Activated CD4-positive, CD25-positive, alpha-beta regulatory T cell treated with anti-CD3 and anti-CD28 coated beads, Interleukin-2, amount 50 U/mL, for 16 hours (primary cell): ENCODE results near the gene SLC16A7.

ENCODE experiments used
- DNase-seq: peaks from one replicate; pipeline ENCODE4 v3.0.0-alpha.2; 2020; ENCODE audit warnings: low read depth, low spot score

SLC16A7 gene

GRCh38 chr12:59665701-59666100 is 69.9 kb downstream of the SLC16A7 start:
- no peak for DNase-seq

DNA sequence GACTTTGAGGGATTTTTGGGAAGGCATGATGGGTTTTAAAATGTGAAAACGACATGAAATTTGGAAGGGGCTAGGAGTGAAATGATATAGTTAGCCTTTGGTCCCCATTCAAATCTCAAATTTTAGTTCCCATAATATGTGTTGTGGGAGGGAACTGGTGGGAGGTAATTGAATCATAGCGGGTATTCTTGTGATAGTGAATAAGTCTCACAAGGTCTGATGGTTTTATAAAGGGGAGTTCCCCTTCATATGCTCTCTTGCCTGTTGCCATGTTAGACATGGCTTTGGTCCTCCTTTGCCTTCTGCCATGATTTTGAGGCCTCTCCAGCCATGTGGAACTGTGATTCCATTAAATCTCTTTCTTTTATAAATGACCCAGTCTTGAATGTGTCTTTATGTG is 72.8 kb downstream of the SLC16A7 start:
- no peak for DNase-seq

DNA sequence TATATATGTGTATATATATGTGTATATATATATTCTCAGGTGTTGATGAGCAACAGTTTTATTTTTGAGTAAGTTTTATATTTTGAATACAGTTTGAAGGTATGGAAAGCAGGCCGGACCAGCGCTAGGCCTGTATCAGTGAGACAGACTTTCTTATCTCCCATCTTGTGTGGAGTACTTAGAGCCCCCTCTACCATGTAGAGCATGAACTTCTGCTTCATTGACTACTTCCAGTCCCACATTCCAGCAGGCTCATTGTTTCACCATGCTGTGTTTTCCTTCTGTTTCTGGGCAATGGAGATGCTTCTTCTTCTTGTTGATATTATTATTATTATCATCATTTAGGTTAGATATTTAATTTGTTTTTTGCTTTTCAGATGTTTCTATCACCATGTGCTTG is 76.4 kb downstream of the SLC16A7 start:
- DNase-seq: no peak

- DNase-seq: no peak
Observed at GRCh38 chr12:59675461-59675860, 79.6 kb downstream of the SLC16A7 start.

DNA sequence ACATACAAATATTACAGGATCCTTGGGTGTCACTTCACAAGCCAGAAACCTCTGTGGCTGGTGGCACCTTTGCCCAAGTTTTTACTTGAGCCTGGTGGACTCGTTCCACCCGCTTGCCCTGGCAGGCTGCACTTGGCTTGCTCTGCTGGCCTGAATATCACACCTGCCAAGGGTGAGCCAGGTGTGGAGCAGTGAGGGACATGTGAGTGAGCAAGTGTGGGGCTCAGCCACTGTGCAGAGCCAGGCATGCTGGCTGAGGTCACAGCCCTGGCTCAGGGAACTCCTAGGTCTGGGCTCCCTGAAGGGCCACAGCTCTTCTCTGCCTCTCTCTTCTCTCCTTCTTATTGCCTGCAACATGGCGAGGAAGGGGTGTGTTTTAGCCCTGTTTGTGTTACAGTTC is 82.0 kb downstream of the SLC16A7 start:
- no peak for DNase-seq

DNA sequence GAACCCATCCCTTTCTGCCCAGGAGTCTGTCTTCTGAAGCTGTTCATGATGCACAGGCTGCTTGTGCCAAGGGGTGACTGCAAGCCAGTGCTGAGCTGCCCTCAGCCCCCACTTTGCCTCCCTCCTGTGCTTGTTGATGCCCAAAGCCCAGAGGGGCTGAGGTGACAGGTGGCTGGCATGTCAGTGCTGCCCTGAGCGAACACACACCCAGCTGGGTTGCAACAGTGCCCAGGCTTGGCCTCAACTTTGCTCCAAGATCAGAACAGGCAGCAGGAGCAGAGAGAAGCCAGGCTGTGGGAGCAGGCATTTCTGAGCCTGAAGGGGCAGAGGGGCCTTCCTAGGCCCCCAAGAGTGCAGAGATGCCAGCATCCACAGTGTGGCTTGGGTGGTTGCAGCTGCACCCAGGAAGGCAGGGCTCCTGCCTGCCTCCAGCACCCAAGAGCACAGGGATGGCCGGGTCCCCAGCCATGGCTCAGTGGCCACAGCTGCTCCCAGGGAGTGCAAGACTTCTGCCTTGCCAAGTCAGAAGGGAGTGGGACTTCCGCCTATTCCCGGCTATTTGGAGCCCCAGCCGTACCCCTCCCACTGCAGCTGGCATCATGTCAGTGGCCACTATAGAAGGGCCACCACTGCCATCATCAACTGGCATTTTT is 83.1 kb downstream of the SLC16A7 start:
- no peak for DNase-seq

DNA sequence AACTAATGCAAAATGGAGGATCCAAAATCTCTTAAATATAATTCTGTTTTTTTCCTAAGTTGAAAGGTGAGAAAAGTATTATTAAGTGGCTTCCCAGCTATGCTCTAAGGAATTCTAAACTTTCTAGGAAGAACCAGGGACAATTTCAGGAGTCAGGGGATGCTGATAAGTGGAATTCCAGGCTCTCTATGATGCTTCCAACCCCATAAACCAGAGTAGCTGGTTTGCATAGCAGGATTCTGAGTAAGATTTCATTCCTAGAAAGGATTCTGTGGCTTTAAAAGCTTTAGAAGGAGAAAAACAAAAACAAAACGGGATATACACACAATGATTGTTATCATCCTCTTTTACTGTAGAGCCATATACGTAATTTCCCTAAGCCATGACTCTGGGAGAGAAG is 93.9 kb downstream of the SLC16A7 start:
- DNase-seq: no peak

DNA sequence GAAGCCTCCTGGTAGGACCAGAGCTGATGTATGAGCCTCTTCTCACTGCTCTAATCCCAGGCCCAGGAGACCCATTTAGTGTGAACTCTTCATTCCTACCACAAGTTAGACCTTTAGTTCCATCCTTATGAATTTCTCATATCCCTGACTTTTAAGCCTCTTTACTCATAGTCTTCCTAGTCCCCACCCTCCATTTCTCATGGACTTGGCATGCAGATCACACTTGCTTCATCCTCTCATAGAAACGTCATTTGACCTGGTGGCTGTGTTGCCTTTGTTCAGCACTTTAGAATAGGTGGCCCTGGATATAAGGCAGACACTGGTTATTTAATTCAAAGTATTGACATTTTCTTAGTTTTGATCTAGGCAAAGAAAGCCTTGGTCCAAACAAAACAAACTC is 99.5 kb downstream of the SLC16A7 start:
- no peak for DNase-seq

DNA sequence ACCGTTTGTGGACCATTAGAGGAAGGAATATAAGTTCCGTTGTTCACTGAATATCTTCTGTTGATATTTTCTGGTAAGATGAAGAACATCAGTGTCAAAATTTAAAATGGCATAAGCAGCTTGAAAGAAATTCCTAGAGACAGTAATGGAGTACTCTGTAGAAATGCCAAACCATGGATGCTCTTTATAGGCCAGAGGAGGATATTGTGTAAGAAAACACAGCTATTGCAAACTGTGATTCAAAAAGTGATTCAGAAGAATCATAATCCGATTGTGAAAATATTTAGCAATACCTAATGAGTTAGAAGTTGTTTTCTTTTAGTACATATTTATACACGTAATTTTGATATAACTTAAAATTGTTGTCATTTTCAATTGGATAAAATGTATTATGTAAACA is 102.8 kb downstream of the SLC16A7 start:
- DNase-seq: no peak

DNA sequence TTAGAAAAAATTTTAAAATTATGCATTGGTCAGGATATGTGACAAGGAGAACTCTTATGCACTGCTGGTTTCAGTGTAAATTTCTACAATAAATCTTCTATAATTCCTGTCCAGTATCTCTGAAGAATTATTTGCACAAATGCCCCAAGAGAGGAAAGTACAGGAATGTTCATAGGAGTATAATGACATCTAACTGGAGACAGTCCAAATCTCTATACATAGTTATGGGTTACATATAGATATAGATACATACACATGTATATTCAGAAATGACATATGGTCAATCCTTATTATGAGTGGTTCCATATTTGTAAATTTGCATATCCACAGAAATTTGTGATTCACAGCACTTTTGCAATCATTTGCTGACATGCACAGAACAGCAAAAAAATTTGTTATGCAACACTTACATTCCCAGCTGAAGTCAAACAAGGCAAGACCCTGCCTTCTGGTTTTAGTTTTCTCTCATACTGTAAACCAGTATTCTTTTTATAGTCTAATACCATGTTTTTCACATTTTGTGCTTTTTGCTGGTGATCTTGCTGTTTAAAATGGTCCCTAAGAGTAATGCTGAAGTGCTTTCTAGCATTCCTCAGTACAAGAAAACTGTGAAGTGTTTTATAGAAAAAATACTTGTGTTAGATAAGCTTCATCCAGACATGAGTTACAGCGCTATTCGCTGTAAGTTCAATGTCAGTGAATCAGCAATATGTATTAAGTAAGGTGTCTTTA is 103.8 kb downstream of the SLC16A7 start:
- no peak for DNase-seq

DNA sequence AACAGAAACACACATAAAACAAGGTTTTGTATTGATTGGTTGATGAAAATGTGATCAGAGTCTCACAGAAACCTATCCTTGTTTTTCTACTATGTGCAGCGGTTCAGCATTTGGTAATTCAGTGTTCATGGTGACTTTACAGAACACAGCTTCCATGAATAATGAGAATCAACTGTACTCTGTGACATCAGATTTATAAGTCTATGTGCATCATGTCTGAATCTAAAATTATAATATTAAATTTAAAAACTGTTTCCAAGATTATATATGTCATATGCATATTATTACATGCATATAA is 104.3 kb downstream of the SLC16A7 start:
- no peak for DNase-seq

GRCh38 chr12:59708064-59708463 is 112.2 kb downstream of the SLC16A7 start:
- DNase-seq: no peak

DNA sequence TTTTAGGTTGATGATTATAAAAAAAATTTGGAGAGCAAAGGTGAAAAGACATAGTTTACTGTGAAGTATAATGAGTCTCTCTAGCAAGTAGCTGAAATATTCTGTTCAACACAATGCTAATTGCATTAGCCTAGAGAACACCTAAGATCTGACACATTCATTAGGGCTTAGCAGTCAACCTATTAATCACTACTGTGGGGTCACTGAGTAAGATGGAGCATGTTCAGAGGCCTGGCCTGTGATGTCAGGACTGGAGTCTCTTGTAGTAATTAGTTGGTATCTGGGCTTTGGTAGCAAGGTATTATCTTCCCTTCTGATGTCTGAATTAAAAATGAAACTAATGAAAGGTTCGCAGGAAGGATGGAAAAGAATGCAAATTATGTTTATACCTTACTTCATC is 112.7 kb downstream of the SLC16A7 start:
- no peak for DNase-seq

DNA sequence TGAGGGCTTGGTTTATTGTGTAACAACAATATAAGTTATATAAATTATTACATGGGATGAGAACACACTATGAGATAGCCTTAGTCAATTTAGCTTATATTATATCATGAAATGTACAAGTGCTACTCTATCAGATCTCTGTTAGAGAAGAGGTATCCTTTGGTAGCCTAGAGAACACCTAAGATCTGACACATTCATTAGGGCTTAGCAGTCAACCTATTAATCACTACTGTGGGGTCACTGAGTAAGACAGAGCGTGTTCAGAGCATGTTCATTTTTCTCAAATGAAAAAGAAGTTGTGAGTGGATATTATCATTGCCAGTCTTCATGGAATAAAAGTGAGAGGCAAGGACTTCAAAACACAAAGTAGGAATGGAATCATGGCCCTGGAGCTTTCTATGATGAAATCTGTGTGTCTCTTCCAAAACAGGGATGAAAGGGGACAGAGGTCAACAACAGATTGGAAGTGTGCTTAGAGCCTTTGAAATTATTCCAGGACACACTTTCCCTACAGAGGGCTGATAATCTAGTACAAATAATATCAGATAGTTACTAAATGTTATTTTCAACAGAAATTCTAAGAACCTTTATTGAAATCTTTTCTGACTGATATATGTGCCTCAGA is 114.3 kb downstream of the SLC16A7 start:
- DNase-seq: no peak

GRCh38 chr12:59710964-59711363 is 115.1 kb downstream of the SLC16A7 start:
- DNase-seq: no peak

GRCh38 chr12:59715434-59715833 is 119.6 kb downstream of the SLC16A7 start:
- no peak for DNase-seq

- DNase-seq: no peak
Observed at GRCh38 chr12:59716043-59716442, 120.2 kb downstream of the SLC16A7 start.

GRCh38 chr12:59717436-59717835 is 121.6 kb downstream of the SLC16A7 start:
- no peak for DNase-seq

- DNase-seq: no peak
Observed at GRCh38 chr12:59719701-59720100, 123.9 kb downstream of the SLC16A7 start.

DNA sequence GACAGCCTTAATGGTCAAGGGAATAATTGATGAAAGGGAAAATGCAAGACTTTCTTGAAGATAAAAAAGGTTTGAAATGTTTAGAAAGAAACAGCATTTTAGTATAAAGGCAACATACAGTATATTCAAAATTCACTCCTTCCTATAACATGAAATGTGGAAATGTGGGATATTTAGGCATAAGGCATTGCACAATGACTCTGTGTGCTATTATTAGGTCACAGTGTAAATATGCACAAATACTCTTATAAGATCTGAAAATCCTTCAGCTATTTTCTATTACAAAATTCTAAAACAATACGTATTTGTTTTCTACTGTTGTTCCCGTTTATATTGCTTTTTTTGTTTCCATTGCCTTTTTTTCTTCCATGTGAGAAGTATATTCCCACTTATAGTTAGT is 127.7 kb downstream of the SLC16A7 start:
- no peak for DNase-seq

DNA sequence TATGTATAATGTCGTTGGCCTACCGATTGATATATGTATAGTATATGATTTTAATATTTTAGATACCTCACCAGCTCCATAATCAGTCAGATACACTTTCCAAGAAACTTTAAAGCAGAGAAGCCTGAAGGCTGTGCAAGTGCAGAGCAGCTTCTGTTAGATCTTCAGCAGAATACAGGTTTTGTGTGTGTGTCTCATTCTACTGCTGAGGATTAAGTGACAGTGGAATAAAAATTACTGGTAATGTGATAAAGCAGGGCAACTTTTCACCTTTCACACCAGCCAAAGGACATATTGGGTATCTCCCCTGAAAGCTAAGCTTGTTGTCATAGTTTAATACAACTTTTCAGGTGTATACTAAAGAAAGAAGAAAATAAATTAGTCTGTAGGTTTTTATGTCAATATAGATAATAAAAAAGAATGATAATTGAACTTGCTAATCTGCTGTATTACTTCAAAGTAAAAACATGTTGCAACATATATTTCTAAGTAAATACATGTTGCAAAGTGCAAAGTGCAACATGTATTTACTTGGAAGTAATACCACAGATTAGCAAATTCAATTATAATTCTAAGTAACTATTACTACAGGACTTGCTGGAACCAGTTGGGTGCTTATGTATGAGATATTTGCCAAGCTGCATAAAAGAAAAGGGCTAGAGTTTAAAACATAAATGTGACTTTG is 128.3 kb downstream of the SLC16A7 start:
- DNase-seq: no peak

- DNase-seq: no peak
Observed at GRCh38 chr12:59733200-59733599, 137.4 kb downstream of the SLC16A7 start.

DNA sequence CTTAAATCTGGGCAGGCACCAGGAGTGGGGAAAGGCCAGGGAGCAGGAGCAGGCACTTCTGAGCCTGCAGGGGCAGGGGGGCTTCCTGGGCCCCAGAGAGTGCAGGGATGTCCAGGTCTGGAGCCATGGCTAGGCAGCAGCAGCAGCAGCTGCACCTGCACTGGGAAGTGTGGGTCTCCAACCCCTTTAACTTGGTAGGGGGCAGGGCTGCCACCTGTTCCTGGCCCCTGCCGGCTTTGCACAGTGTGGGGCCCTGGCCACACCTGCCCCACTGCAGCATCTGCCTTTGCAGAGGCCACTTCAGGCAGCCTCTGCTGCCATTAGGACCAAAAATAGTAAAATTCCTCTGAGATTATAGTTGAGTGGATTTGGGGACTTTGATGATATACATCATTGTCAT is 138.5 kb downstream of the SLC16A7 start:
- DNase-seq: no peak
